Colonic mucosa (tissue), 4 donors: Measurements from ENCODE around the gene CDK13. TPM values are rescaled to one million over a fixed set of nuclear protein-coding genes. Genes with fewer than 3 reads are reported as not detected.

Source experiments
- DNase-seq: peaks from one replicate; pipeline ENCODE4 v3.0.0-alpha.2; 2020
- H3K27ac ChIP-seq: fragments of 200-600 bp; one replicate; pipeline ENCODE4 v1.8.0; 2021
- H3K27me3 ChIP-seq: fragments of 200-600 bp; one replicate; pipeline ENCODE4 v1.8.0; 2021
- H3K36me3 ChIP-seq: fragments of 200-600 bp; one replicate; pipeline ENCODE4 v1.8.0; 2021
- H3K4me1 ChIP-seq: fragments of 200-600 bp; one replicate; pipeline ENCODE4 v1.8.0; 2021; ENCODE audit warnings: mild to moderate bottlenecking
- H3K4me3 ChIP-seq: fragments of 200-600 bp; one replicate; pipeline ENCODE4 v1.8.0; 2021
- H3K9ac ChIP-seq, 2 donors: one replicate each; pipeline ENCODE4 v1.7.0; 2013; ENCODE audit warnings: control low read depth in 2 of 2, low read depth in 2 of 2, low read length in 2 of 2
- H3K9me3 ChIP-seq: fragments of 200-600 bp; one replicate; pipeline ENCODE4 v1.8.0; 2021
- CTCF ChIP-seq: fragments of 200-600 bp; IDR thresholded peaks from one replicate; pipeline ENCODE4 v1.8.0; 2022; ENCODE audit warnings: antibody characterized with exemption, mild to moderate bottlenecking
- intact Hi-C: fragments of 100-400 bp; cut with DNase I; formaldehyde crosslinking; loops from one replicate; pipeline ENCODE4 v1.14.1; 2022
- total RNA-seq, 2 donors: library from RNA; stranded (reverse); fragmentation: NEBNext Ultra II Directional in 1 of 2; extraction: Animal tissue kit (Norgen Biotek cat#: 25700) in 1 of 2; gene quantifications; one replicate each; pipeline ENCODE4 v1.2.1, GENCODE V29; 2021
- donor health status: healthy.
- donor health status: DM: no; HTN: no; CAD: no.
- donor health status: DM: no; HTN: no; CAD: no.

Gene CDK13
- total RNA-seq, 2 donors from 2014 or later = 42.3 to 45.2 TPM

- Histone ChIP-seq H3K27me3 (no peaks in the 10 kb centered on the region), H3K4me3 (peak overlapping the region; percentile 93), H3K27ac (peak overlapping the region; percentile 100), H3K9me3 (no peaks in the 10 kb centered on the region), H3K4me1 (peaks cover 17% of the 10 kb centered on the region), H3K9ac (peak overlapping the region; percentile 94 to 96), H3K36me3 (no peaks in the 10 kb centered on the region)
- DNase-seq = peak; percentile 32
- intact Hi-C loops = no loop called here
- no peak for TF ChIP-seq CTCF
Measured at GRCh38 chr7:39950473-39951225, 593 bp downstream of the CDK13 start.

- intact Hi-C loops = no loop called here
- DNase-seq = peak; percentile 54
- Histone ChIP-seq H3K9me3 (no peaks in the 10 kb centered on the region), H3K27me3 (no peaks in the 10 kb centered on the region), H3K36me3 (no peaks in the 10 kb centered on the region), H3K27ac (peak overlapping the region; percentile 100), H3K4me3 (peak overlapping the region; percentile 93), H3K9ac (peak overlapping the region; percentile 94 to 96), H3K4me1 (peaks cover 17% of the 10 kb centered on the region)
- peak; percentile 16 for TF ChIP-seq CTCF
Measured at GRCh38 chr7:39951226-39952194, 1.5 kb downstream of the CDK13 start.

- H3K9ac ChIP-seq = peak overlapping the region in 1 of 2 donors; percentile 94
- peak overlapping the region; percentile 93 for H3K4me3 ChIP-seq
- intact Hi-C loops = no loop called here
- TF ChIP-seq CTCF = no peak
- H3K4me1 ChIP-seq = peaks cover 17% of the 10 kb centered on the region
- H3K27ac ChIP-seq = peak overlapping the region; percentile 100
- no peaks in the 10 kb centered on the region for H3K9me3 ChIP-seq
- H3K27me3 ChIP-seq = no peaks in the 10 kb centered on the region
- DNase-seq = no peak
- no peaks in the 10 kb centered on the region for H3K36me3 ChIP-seq
Measured at GRCh38 chr7:39952374-39952773, 2.3 kb downstream of the CDK13 start.

- no peak for TF ChIP-seq CTCF
- Histone ChIP-seq H3K4me1 (peaks cover 17% of the 10 kb centered on the region), H3K36me3 (no peaks in the 10 kb centered on the region), H3K9ac (peak overlapping the region in 1 of 2 donors; percentile 94), H3K27me3 (no peaks in the 10 kb centered on the region), H3K9me3 (no peaks in the 10 kb centered on the region), H3K4me3 (peak overlapping the region; percentile 93), H3K27ac (peak overlapping the region; percentile 100)
- DNase-seq = no peak
- intact Hi-C loops = no loop called here
Measured at GRCh38 chr7:39952803-39953202, 2.7 kb downstream of the CDK13 start.

GRCh38 chr7:39954694-39955093 is 4.6 kb downstream of the CDK13 start:
- Histone ChIP-seq H3K27me3 (no peaks in the 10 kb centered on the region), H3K9ac (peak overlapping the region in 1 of 2 donors; percentile 25), H3K9me3 (no peaks in the 10 kb centered on the region), H3K4me3 (no peak overlapping the region), H3K4me1 (peaks cover 17% of the 10 kb centered on the region), H3K36me3 (no peaks in the 10 kb centered on the region), H3K27ac (no peak overlapping the region)
- intact Hi-C loops = loop anchor here (5.0 kb wide), 1 partner anchor 98 kb away; no protein-coding TSS in a partner anchor
- DNase-seq = no peak
- no peak for TF ChIP-seq CTCF
